IMR-90 (cell line): Measurements from ENCODE around the gene FGF21. TPM values are rescaled to one million over a fixed set of nuclear protein-coding genes. Genes with fewer than 3 reads are reported as not detected.
"Not testable (repeated sequence)": the region's sequence is repeated elsewhere in the genome, so short reads cannot be mapped to it uniquely, and the experiment has no call there.

ENCODE experiments used
- ATAC-seq: fragments of 200-7000 bp; cut with Tn5 transposase; 2 replicates; pipeline ENCODE4 v1.9.1; 2020; ENCODE audit warnings: low read depth, mild to moderate bottlenecking, moderate library complexity
- BruUV-seq: library from RNA; stranded (reverse); fragments of 400-500 nt; replicated peaks from 2 replicates; lab custom pipeline; 2021; lab: Mats Ljungman, UMichigan
- CTCF ChIA-PET: fragments of 300-600 bp; formaldehyde crosslinking; extraction: SDS; loops from one replicate; lab custom pipeline; 2021; ENCODE audit warnings: antibody characterized with exemption; lab: Yijun Ruan, JAX
- POLR2A ChIA-PET: fragments of 300-600 bp; sonication (Branson Sonifier 250); formaldehyde crosslinking; loops from one replicate; lab custom pipeline; 2022; ENCODE audit warnings: antibody characterized with exemption; ENCODE audit not compliant: unreplicated experiment; lab: Charles Lee
- DNase-seq: peaks from one replicate; pipeline ENCODE4 v3.0.0; 2013
- H2AFZ ChIP-seq: replicated peaks from 2 replicates; pipeline ENCODE3; 2013; ENCODE audit warnings: low read length, mild to moderate bottlenecking; ENCODE audit not compliant: poor library complexity
- H2AK5ac ChIP-seq: 2 replicates; pipeline ENCODE4 v1.6.1; 2013; ENCODE audit warnings: low read depth, low read length, inconsistent platforms
- H2AK9ac ChIP-seq: replicated peaks from 2 replicates; pipeline ENCODE3; 2013; ENCODE audit warnings: mild to moderate bottlenecking, low read depth, low read length, moderate library complexity; ENCODE audit not compliant: poor library complexity
- H2BK120ac ChIP-seq: 2 replicates; pipeline ENCODE4 v1.6.1; 2013; ENCODE audit warnings: low read depth, low read length, inconsistent platforms
- H2BK15ac ChIP-seq: 3 replicates; pipeline ENCODE4 v1.6.1; 2013; ENCODE audit warnings: low read depth, low read length, inconsistent platforms
- H2BK20ac ChIP-seq: 2 replicates; pipeline ENCODE4 v1.6.1; 2013; ENCODE audit warnings: low read depth, mild to moderate bottlenecking, inconsistent platforms, low read length, moderate library complexity
- H2BK5ac ChIP-seq: 2 replicates; pipeline ENCODE4 v1.6.1; 2013; ENCODE audit warnings: mild to moderate bottlenecking, low read depth, low read length, inconsistent platforms; ENCODE audit not compliant: poor library complexity, severe bottlenecking
- H3K14ac ChIP-seq: replicated peaks from 2 replicates; pipeline ENCODE4 v1.6.1; 2013; ENCODE audit warnings: low read depth, low read length, inconsistent platforms
- H3K18ac ChIP-seq: 2 replicates; pipeline ENCODE4 v1.6.1; 2013; ENCODE audit warnings: low read depth, low read length, control low read depth
- H3K23ac ChIP-seq: 2 replicates; pipeline ENCODE4 v1.6.1; 2013; ENCODE audit warnings: low read depth, low read length, inconsistent platforms
- H3K27ac ChIP-seq: 2 replicates; pipeline ENCODE4 v1.5.1; 2013; ENCODE audit warnings: mild to moderate bottlenecking, control low read depth, low read length; ENCODE audit not compliant: insufficient read depth
- H3K27me3 ChIP-seq: 2 replicates; pipeline ENCODE4 v1.6.1; 2013; ENCODE audit warnings: low read length; ENCODE audit not compliant: control insufficient read depth, insufficient read depth
- H3K36me3 ChIP-seq: 2 replicates; pipeline ENCODE4 v1.6.1; 2013; ENCODE audit warnings: low read length, mixed read lengths; ENCODE audit not compliant: control insufficient read depth, insufficient read depth
- H3K4ac ChIP-seq: 2 replicates; pipeline ENCODE4 v1.6.1; 2013; ENCODE audit warnings: low read depth, low read length, inconsistent platforms
- H3K4me1 ChIP-seq: 2 replicates; pipeline ENCODE4 v1.6.1; 2013; ENCODE audit warnings: low read length, mixed read lengths; ENCODE audit not compliant: control insufficient read depth, insufficient read depth
- H3K4me2 ChIP-seq: 2 replicates; pipeline ENCODE4 v1.6.1; 2013; ENCODE audit warnings: low read depth, mild to moderate bottlenecking, control low read depth, low read length, moderate library complexity
- H3K4me3 ChIP-seq: 2 replicates; pipeline ENCODE4 v1.5.1; 2013; ENCODE audit warnings: low read depth, mild to moderate bottlenecking, control low read depth, low read length, moderate library complexity; ENCODE audit not compliant: insufficient read depth
- H3K56ac ChIP-seq: 2 replicates; pipeline ENCODE4 v1.6.1; 2013; ENCODE audit warnings: low read length, inconsistent platforms; ENCODE audit not compliant: insufficient read depth; ENCODE audit errors: extremely low read depth
- H3K79me1 ChIP-seq, 2 experiments: 2 replicates each; pipeline ENCODE4 v1.6.1; 2013; ENCODE audit warnings: low read length in 2 of 2, inconsistent platforms in 1 of 2, low read depth in 1 of 2
- H3K9ac ChIP-seq: 2 replicates; pipeline ENCODE4 v1.6.1; 2013; ENCODE audit warnings: low read depth, low read length, control low read depth
- H3K9me1 ChIP-seq: 2 replicates; pipeline ENCODE4 v1.6.1; 2013; ENCODE audit warnings: low read length, inconsistent platforms; ENCODE audit not compliant: insufficient read depth
- H3K9me3 ChIP-seq: 2 replicates; pipeline ENCODE4 v1.6.1; 2013; ENCODE audit warnings: low read length; ENCODE audit not compliant: control insufficient read depth, insufficient read depth
- H4K20me1 ChIP-seq: 2 replicates; pipeline ENCODE4 v1.6.1; 2013; ENCODE audit warnings: low read length, inconsistent platforms; ENCODE audit not compliant: insufficient read depth
- H4K5ac ChIP-seq: 2 replicates; pipeline ENCODE4 v1.6.1; 2013; ENCODE audit warnings: mild to moderate bottlenecking, low read depth, low read length, control low read depth
- H4K8ac ChIP-seq, 2 experiments: 2 replicates each; pipeline ENCODE4 v1.6.1; 2013; ENCODE audit warnings: low read depth in 2 of 2, low read length in 2 of 2, control low read depth in 1 of 2, inconsistent platforms in 1 of 2
- H4K91ac ChIP-seq: 2 replicates; pipeline ENCODE4 v1.6.1; 2013; ENCODE audit warnings: low read depth, low read length, inconsistent platforms; ENCODE audit not compliant: insufficient read depth
- WGBS, 2 experiments: methylation state at CpG; one replicate each; pipeline versions ENCODE4 v1.1.5 to v1.1.7; 2013; ENCODE audit warnings: missing lambda C conversion rate in 2 of 2; ENCODE audit not compliant: insufficient read length in 1 of 2; ENCODE audit errors: extremely low coverage in 2 of 2; 5-methylcytosine and 5-hydroxymethylcytosine counted together
- dilution Hi-C: fragments of 300-500 bp; cut with HindIII; formaldehyde crosslinking; loops from one replicate; pipeline ENCODE4 v1.14.3; 2018; ENCODE audit warnings: low sequenced_read_pairs; ENCODE audit not compliant: unreplicated experiment
- in situ Hi-C: fragments of 300-500 bp; cut with MboI; formaldehyde crosslinking; loops from 3 replicates; pipeline ENCODE4 v1.14.3; 2019; ENCODE audit warnings: low sequenced_read_pairs, inconsistent platforms, mixed read lengths
- intact Hi-C: fragments of 100-400 bp; cut with micrococcal nuclease; formaldehyde crosslinking; loops from 2 replicates; pipeline ENCODE4 v1.10.0; 2022
- polyA plus RNA-seq, 3 experiments: library from polyadenylated mRNA; depleted of rRNA; stranded (reverse); fragments of >200 nt; gene quantifications; 2 replicates each; pipeline ENCODE4 v1.2.3, GENCODE V29; 2012; ENCODE audit warnings: low replicate concordance in 1 of 3
- total RNA-seq: library from RNA; depleted of rRNA; stranded (reverse); fragments of >200 nt; gene quantifications from 2 replicates; pipeline ENCODE4 v1.2.3, GENCODE V29; 2012

Gene FGF21
- total and polyA plus RNA-seq, 2 of the 4 experiments (the other 2 are of a cell fraction): not detected

DNA sequence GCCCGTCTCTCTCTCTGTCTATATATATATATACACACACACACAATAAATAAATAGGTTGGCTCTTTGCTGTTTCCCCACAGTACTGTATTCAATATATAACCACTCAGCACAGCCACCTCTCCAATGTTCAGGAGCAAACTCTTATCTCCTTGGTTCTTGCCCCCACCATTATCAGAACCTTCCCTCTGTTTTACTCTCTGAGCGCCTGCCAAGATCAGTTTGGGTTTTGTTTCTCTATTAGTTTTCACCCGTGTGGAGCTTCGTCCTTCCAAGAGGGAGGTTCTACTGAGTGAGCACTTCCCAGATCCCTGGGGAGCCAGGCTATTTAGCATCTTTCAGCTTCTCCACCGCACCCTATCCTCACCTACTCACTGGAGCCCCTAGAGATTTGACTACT lies 10.5 kb downstream of the FGF21 start:
- DNase-seq, H3K4me3 ChIP-seq, H3K14ac ChIP-seq, H3K27ac ChIP-seq, in situ Hi-C loops, POLR2A ChIA-PET, H2BK20ac ChIP-seq, H4K91ac ChIP-seq, H2BK120ac ChIP-seq, H2AK9ac ChIP-seq, intact Hi-C loops, dilution Hi-C loops, H3K9me3 ChIP-seq, H3K4me1 ChIP-seq, H3K23ac ChIP-seq, ATAC-seq, CTCF ChIA-PET, H2BK15ac ChIP-seq, H4K20me1 ChIP-seq, H3K4me2 ChIP-seq, H3K9ac ChIP-seq, H3K18ac ChIP-seq, BruUV-seq, H4K5ac ChIP-seq, H2AK5ac ChIP-seq, H2BK5ac ChIP-seq, H3K4ac ChIP-seq, H3K79me1 ChIP-seq, H3K9me1 ChIP-seq, H2AFZ ChIP-seq, H3K36me3 ChIP-seq, H4K8ac ChIP-seq, H3K56ac ChIP-seq: not testable (repeated sequence)
- no CpG with 5 or more reads among the region's 5 CpGs for WGBS, 2 experiments
- H3K27me3 ChIP-seq: peaks cover 54% of the 10 kb centered on the region

GRCh38 chr19:48768171-48768753 lies 12.9 kb downstream of the FGF21 start:
- BruUV-seq, H3K4me2 ChIP-seq, H2AFZ ChIP-seq, ATAC-seq, H3K14ac ChIP-seq, H3K4ac ChIP-seq, H3K18ac ChIP-seq, H4K8ac ChIP-seq, dilution Hi-C loops, H2BK20ac ChIP-seq, H3K23ac ChIP-seq, intact Hi-C loops, H4K20me1 ChIP-seq, H3K27ac ChIP-seq, H2AK9ac ChIP-seq, H3K9me3 ChIP-seq, H3K56ac ChIP-seq, H2BK5ac ChIP-seq, H3K4me3 ChIP-seq, H3K79me1 ChIP-seq, in situ Hi-C loops, H3K9me1 ChIP-seq, H2BK15ac ChIP-seq, H3K36me3 ChIP-seq, H4K5ac ChIP-seq, H4K91ac ChIP-seq, H3K9ac ChIP-seq, POLR2A ChIA-PET, H2BK120ac ChIP-seq, H2AK5ac ChIP-seq, H3K4me1 ChIP-seq, DNase-seq: not testable (repeated sequence)
- CTCF ChIA-PET: interaction anchor here (0.6 kb wide), 1 partner anchor 118 kb away, joined by 8 read pairs; no protein-coding TSS in a partner anchor
- no CpG with 5 or more reads among the region's 6 CpGs for WGBS, 2 experiments
- H3K27me3 ChIP-seq: peaks cover 41% of the 10 kb centered on the region
